RCC 7860 (cell line): ENCODE data around the gene RALGAPB.
"Not testable (repeated sequence)": the region's sequence is repeated elsewhere in the genome, so short reads cannot be mapped to it uniquely, and the experiment has no call there.

Experiments
- DNase-seq: peaks from one replicate; pipeline ENCODE4 v3.0.0-alpha.2; 2015; ENCODE audit warnings: low spot score
- FAIRE-seq: peaks from 2 replicates; lab custom pipeline; 2012; peaks lifted over from hg19 to GRCh38; lab: Jason Lieb, UNC

The RALGAPB gene

GRCh38 chr20:38581013-38581412 lies 108.4 kb downstream of the RALGAPB start, which contains the start of gene ADIG:
ADIG (plus strand) TSS chr20:38581197; CDS start chr20:38581251, 54 bp downstream.
- FAIRE-seq: no peak

GRCh38 chr20:38581830-38582358 lies 109.3 kb downstream of the RALGAPB start:
- no peak for FAIRE-seq
- no peak for DNase-seq

More at GRCh38 chr20:38581013-38581412, 108.4 kb downstream of the RALGAPB start, which contains the start of gene ADIG:
- no peak for DNase-seq

DNA sequence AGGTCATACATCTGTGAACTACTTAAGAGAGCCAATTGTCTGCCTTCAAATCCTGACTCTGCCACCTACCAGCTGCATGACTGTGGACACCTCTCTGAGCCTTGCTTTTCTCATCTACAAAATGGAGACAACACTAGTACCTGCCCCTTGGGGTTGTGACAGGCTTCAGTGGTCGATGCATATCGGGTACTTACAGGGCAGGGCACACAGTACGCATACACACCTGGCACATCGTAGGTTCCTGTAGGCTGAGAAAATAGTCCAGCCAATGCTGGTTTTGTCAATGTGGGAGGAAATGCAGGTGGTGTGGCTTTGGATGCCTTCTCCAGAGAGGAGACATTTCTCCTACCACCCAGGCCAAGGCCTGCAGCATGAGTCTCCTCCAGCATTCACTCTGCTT lies 110.7 kb downstream of the RALGAPB start:
- FAIRE-seq: no peak
- no peak for DNase-seq

- FAIRE-seq: no peak
- no peak for DNase-seq
Measured at GRCh38 chr20:38584099-38584763, 111.6 kb downstream of the RALGAPB start.

GRCh38 chr20:38585404-38586180 lies 112.9 kb downstream of the RALGAPB start:
- DNase-seq (no peak), FAIRE-seq (no peak)

- no peak for FAIRE-seq
- DNase-seq: no peak
Measured at GRCh38 chr20:38586181-38586525, 113.5 kb downstream of the RALGAPB start.

DNA sequence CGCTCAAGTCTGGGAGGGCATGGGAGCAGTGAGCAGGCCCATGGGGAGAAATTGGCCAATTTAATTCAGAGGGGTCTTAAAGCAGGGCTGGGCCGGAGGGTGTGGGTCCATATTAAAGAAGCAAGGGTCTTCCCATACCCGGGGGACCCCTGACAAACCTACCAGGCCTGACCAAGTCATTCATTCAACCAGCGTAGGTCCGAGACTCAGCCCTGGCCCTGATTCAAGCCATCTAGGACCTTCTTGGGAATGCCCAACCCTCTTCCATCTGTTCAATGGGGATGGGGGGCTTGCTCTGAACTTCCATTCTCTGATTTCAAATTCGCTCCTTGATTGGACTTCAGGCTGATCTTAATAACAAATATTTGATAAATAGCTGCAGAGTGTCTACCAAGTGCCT lies 115.7 kb downstream of the RALGAPB start:
- no peak for FAIRE-seq

DNA sequence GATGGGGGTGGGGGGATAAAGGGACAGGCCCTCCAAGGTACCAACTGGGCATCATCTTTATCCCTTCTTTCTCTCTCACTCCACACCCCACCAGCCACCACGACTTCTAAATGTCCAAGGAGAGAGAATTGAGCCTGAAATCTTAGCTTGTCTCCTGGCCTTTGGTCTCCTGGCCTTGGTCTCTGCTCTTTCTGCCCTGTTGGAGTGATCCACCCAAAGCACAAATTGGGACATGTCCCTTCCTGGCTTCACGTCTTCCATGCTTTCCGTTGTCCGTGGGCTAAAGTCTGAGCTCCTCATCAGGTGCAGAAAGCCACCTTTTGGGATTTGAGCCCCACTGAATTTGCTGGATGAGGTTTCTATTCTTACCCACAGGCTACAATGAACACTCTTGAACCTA lies 116.7 kb downstream of the RALGAPB start:
- FAIRE-seq: no peak
- DNase-seq: no peak

More for the DNA sequence above, 115.7 kb downstream of the RALGAPB start:
- DNase-seq: no peak

GRCh38 chr20:38589967-38590675 lies 117.5 kb downstream of the RALGAPB start:
- DNase-seq: no peak
- no peak for FAIRE-seq

DNA sequence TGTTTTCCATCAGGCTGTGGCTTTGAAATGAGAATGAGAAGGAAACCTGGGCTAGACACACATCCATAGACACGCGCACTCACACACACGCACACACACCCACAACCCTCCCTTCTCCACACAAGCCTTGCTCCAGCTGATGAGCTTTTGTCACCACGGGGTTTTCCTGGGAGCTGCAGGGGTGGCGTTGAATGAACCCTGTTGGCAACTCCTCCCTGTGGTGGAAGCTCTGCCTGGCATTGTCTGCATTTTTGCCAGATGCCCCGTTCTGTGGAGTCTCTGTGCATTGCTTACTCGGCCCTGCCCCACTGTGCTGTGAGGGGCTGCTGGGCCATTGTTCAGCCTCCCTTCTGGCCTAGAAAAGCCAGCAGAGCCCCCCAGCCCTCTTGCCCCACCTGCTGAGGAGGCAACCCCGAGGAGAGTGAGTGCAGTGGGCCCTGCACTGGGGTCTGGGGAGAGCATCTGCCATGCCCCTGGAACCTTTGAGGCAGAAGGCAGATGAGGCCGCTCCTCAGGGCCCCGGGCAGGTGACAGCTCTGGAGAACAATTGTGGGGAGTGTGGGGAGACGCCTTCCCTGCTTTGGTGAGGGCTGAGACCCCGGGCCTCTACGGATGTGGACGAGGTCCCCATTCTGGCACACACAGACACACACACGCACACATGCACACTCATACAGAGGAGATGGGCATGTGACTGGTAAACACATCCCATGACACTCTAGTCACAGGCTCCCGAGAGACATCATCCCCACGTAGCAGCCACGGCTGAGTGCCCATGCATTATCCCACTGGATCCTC lies 118.2 kb downstream of the RALGAPB start:
- DNase-seq: peak; percentile 48

GRCh38 chr20:38591474-38592410 lies 119.1 kb downstream of the RALGAPB start:
- no peak for DNase-seq
- FAIRE-seq: no peak

More for the DNA sequence above, 118.2 kb downstream of the RALGAPB start:
- FAIRE-seq: no peak

DNA sequence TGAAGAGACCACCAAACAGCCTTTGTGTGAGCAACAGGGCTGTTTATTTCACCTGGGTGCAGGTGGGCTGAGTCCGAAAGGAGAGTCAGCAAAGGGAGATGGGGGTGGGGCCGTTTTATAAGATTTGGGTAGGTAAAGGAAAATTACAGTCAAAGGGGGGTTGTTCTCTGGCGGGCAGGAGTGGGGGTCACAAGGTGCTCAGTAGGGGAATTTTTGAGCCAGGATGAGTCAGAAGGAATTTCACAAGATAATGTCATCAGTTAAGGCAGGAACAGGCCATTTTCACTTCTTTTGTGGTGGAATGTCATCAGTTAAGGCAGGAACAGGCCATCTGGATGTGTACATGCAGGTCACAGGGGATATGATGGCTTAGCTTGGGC lies 119.8 kb downstream of the RALGAPB start:
- FAIRE-seq: not testable (repeated sequence)
- DNase-seq: peak; percentile 34

DNA sequence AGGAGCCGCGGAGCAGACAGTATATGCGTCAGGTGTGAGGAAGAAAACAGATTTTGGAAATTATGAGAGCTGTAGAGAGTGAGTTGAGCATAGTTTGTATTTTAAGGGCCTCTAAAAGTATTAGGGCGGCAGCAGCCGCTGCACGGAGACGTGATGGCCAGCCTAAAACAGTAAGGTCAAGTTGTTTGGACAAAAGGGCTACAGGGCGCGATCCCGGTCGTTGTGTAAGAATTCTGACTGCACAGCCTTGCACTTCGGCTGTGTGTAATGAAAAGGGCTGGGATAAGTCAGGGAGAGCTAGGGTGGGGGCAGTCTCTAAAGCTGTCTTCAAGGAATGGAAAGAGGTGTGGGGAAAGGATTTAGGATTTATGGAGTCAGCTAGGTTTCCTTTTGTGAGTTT lies 121.6 kb downstream of the RALGAPB start:
- FAIRE-seq, DNase-seq: not testable (repeated sequence)

- not testable (repeated sequence) for FAIRE-seq, DNase-seq
Measured at GRCh38 chr20:38595886-38596285, 123.2 kb downstream of the RALGAPB start.

- FAIRE-seq: peak; percentile 18
- DNase-seq: peak; percentile 87
Measured at GRCh38 chr20:38599410-38599882, 126.8 kb downstream of the RALGAPB start.

DNA sequence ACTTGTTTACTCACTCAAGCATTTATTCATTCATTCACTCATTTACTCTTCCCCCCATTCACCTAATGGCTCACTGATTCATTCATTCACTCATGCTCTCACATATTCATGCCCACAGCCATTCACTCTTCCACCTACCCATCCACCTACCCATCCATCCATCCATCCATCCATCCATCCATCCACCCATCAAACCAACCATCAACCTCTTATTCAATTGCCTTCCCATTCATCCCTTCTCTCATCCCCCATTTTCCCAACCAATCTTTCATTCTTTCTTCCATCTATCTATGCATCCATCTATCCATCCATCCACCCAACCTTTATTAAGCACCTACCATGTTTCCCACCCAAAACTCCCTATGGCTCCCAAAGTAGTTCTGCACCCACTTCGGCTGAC lies 127.4 kb downstream of the RALGAPB start:
- DNase-seq (no peak), FAIRE-seq (no peak)

DNA sequence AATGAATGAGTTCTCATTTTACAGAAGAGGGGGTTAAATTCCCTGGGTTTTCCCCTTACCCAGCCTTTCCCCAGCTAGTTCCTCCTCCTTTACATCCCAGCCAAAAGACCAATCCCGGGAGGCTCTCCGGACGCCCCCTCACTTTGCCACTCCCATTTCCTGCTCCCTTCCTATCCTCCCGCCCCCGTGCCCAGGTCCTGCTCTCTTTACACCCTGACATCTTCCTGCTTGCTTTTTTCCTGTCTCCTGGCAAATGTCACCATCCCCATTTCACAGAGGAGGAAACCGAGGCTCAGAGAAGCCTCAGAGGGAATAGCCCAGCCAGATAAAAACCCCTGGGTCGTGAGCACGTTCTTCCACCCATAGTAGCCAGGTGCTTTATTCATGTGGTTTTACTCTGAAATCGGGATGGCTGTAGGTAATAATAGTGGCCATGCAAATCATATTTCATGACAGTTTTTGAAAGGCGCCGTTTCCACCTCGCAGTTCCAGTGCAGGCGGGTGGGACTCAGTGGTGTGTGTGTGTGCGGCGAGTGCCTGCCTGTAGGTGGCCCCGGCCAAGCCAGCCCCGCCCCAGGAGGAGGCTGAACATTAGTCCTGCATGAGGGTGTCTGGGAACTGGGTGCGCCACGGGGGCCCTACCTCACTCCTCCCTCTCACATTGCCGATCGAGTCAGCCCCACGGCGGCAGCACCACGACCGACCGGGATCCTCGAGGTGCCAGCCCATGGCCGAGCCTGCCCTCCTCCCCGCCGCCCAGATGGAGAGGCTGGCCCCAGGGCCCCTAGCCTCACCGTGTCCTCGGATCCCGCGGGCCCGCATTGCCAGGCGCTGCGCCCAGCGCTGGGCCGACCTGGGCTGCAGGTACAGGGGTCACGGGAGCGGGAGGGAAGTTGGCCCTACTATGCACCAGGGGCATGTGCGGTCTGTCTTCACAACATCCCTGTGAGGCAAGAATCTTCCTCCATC lies 128.9 kb downstream of the RALGAPB start, which contains the start of gene ARHGAP40:
ARHGAP40 (plus strand) TSS at position 594 of the 969 bp plus-strand sequence.
- no peak for DNase-seq
- no peak for FAIRE-seq

DNA sequence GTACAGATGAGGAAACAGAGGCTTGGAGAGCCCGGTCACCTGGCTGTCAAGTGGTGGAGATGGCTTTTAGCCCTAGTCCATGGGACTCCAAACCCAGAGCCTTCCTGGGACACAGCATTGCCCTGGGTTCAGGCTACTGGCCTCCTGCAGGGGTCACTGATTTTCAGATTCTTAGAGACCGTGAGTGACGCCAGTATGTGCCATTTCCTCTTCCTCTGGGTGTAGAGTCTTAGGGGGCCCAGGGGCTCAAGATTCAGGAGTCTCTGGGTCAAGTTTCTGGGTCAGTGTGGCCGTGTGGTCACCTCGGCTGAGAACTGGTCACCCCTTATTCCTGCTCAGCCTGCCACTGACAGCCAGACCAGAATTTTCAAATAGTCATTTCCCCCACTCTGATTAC lies 129.5 kb downstream of the RALGAPB start:
- DNase-seq: no peak
- no peak for FAIRE-seq
